Embryonic facial prominence (tissue), 1 donor: ENCODE data around the gene WWC2.
"Not testable (repeated sequence)": the region's sequence is repeated elsewhere in the genome, so short reads cannot be mapped to it uniquely, and the experiment has no call there.

Source experiments
- DNase-seq: peaks from one replicate; pipeline ENCODE4 v3.0.0-alpha.2; 2016; ENCODE audit errors: extremely low spot score

WWC2 gene

GRCh38 chr4:183100298-183100599 lies 1.2 kb downstream of the WWC2 start:
- no peak for DNase-seq

GRCh38 chr4:183100827-183101226 lies 1.8 kb downstream of the WWC2 start:
- DNase-seq = no peak

GRCh38 chr4:183101956-183102480 lies 3.0 kb downstream of the WWC2 start:
- DNase-seq = no peak

- no peak for DNase-seq
These were observed 6.0 kb downstream of the WWC2 start for GRCh38 chr4:183105092-183105491.

GRCh38 chr4:183106839-183107238 lies 7.8 kb downstream of the WWC2 start:
- DNase-seq = no peak

- DNase-seq = no peak
These were observed 8.9 kb downstream of the WWC2 start for GRCh38 chr4:183107891-183108459.

GRCh38 chr4:183110244-183110643 lies 11.2 kb downstream of the WWC2 start:
- DNase-seq = no peak

GRCh38 chr4:183111452-183111885 lies 12.4 kb downstream of the WWC2 start:
- DNase-seq = no peak

GRCh38 chr4:183118141-183118540 lies 19.1 kb downstream of the WWC2 start:
- no peak for DNase-seq

- DNase-seq = no peak
These were observed 19.5 kb downstream of the WWC2 start for GRCh38 chr4:183118585-183118984.

- DNase-seq = not testable (repeated sequence)
These were observed 22.6 kb downstream of the WWC2 start for GRCh38 chr4:183121660-183122059.

GRCh38 chr4:183124228-183124627 lies 25.2 kb downstream of the WWC2 start:
- no peak for DNase-seq

- DNase-seq = no peak
These were observed 25.8 kb downstream of the WWC2 start for GRCh38 chr4:183124865-183125264.

GRCh38 chr4:183129125-183129524 lies 30.1 kb downstream of the WWC2 start:
- DNase-seq = no peak

- no peak for DNase-seq
These were observed 30.6 kb downstream of the WWC2 start for GRCh38 chr4:183129675-183130074.

- DNase-seq = no peak
These were observed 31.5 kb downstream of the WWC2 start for GRCh38 chr4:183130328-183131155.

GRCh38 chr4:183132081-183132480 lies 33.0 kb downstream of the WWC2 start:
- DNase-seq = no peak

GRCh38 chr4:183132865-183133264 lies 33.8 kb downstream of the WWC2 start:
- DNase-seq = no peak

- DNase-seq = no peak
These were observed 37.8 kb downstream of the WWC2 start for GRCh38 chr4:183136855-183137254.

- no peak for DNase-seq
These were observed 40.1 kb downstream of the WWC2 start for GRCh38 chr4:183139058-183139750.

- no peak for DNase-seq
These were observed 41.0 kb downstream of the WWC2 start for GRCh38 chr4:183139972-183140570.

GRCh38 chr4:183140911-183141320 lies 41.9 kb downstream of the WWC2 start:
- DNase-seq = no peak
